HG03060 (cell line): Measurements from ENCODE around the gene ATP5IF1.

Source experiments
- ATAC-seq: cut with Tn5 transposase; IDR thresholded peaks from one replicate; pipeline ENCODE4 v1.9.1; 2021; ENCODE audit warnings: low read depth, moderate number of reproducible peaks; ENCODE audit not compliant: unreplicated experiment

ATP5IF1 gene

DNA sequence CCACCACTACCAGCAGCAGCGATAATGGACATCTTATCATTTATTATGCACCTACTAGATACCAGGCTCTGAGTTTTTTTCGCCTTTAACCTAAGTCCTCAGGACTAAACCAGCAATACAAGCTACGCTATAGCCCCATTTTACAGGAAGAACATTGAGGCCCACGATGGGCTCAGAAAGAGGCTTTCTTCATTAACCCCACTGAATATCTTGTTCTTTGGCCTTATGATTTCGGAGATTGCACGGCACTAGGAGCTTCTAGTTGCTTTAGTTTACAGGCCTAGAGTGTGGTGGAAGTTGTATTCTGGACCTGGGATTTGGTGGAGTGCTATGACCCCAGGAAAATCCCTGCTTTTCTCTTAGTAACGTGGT is 24.9 kb downstream of the ATP5IF1 start:
- ATAC-seq, result no peak

GRCh38 chr1:28264897-28265296 is 29.0 kb downstream of the ATP5IF1 start:
- no peak for ATAC-seq

DNA sequence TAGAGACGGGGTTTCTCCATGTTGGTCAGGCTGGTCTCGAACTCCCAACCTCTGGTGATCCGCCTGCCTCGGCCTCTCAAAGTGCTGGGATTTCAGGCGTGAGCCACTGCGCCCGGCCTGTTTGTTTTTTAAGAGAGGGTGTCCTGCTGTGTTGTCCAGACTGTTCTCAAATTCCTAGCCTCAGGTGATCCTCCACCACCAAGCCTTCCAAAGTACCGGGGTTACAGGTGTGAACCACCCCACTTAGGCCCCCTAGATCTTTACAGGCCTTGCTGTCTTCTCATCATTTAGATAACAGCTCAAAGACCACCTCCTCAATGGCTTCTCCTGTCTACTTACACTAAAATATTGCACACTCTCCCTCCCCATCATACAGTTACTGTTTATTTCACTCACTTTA is 29.7 kb downstream of the ATP5IF1 start:
- ATAC-seq, result no peak

GRCh38 chr1:28266920-28267322 is 31.0 kb downstream of the ATP5IF1 start:
- no peak for ATAC-seq

- no peak for ATAC-seq
Measured at GRCh38 chr1:28267633-28268032, 31.7 kb downstream of the ATP5IF1 start.

DNA sequence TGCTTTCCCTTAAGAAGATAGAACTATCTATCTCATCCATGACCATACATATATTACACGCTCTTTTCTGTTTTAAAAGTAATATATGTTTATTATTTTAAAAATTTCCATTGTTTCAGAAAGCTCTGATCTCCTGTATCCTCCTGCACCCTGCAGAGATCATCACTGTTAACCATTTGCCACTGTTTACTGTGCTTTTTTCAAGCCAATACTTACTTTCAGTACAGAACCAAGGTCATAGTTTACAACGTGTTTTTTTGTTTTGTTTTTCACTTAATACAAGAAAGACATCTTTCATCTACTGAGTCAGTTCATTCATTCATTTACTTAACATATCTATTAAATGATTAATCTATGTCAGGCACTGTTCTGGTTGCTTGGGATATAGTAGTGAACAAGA is 33.6 kb downstream of the ATP5IF1 start:
- no peak for ATAC-seq

DNA sequence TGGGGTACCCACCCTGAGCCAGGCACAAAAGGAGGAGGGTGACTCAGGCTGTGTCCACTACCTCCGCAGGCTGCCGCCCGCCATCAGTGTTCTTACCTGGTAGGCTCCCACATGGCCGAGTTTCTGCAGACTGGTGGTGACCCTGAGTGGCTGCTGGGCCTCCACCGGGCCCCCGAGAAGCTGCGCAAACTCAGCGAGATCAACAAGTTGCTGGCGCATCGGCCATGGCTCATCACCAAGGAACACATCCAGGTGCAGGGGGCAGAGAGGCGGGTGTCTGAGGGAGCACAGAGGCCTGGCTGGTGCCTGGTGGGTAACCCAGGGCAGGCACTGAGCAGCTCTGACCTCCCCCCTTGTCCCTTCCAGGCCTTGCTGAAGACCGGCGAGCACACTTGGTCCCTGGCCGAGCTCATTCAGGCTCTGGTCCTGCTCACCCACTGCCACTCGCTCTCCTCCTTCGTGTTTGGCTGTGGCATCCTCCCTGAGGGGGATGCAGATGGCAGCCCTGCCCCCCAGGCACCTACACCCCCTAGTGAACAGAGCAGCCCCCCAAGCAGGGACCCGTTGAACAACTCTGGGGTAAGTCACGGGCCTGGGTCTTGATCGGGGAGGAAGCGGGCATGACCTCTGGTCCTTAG is 36.4 kb downstream of the ATP5IF1 start:
- no peak for ATAC-seq

- no peak for ATAC-seq
Measured at GRCh38 chr1:28273216-28273860, 37.4 kb downstream of the ATP5IF1 start.

GRCh38 chr1:28278763-28279162 is 42.8 kb downstream of the ATP5IF1 start:
- ATAC-seq, result no peak

- no peak for ATAC-seq
Measured at GRCh38 chr1:28279721-28280120, 43.8 kb downstream of the ATP5IF1 start.

GRCh38 chr1:28280501-28280900 is 44.6 kb downstream of the ATP5IF1 start:
- no peak for ATAC-seq

- no peak for ATAC-seq
Measured at GRCh38 chr1:28280977-28281381, 45.1 kb downstream of the ATP5IF1 start.

DNA sequence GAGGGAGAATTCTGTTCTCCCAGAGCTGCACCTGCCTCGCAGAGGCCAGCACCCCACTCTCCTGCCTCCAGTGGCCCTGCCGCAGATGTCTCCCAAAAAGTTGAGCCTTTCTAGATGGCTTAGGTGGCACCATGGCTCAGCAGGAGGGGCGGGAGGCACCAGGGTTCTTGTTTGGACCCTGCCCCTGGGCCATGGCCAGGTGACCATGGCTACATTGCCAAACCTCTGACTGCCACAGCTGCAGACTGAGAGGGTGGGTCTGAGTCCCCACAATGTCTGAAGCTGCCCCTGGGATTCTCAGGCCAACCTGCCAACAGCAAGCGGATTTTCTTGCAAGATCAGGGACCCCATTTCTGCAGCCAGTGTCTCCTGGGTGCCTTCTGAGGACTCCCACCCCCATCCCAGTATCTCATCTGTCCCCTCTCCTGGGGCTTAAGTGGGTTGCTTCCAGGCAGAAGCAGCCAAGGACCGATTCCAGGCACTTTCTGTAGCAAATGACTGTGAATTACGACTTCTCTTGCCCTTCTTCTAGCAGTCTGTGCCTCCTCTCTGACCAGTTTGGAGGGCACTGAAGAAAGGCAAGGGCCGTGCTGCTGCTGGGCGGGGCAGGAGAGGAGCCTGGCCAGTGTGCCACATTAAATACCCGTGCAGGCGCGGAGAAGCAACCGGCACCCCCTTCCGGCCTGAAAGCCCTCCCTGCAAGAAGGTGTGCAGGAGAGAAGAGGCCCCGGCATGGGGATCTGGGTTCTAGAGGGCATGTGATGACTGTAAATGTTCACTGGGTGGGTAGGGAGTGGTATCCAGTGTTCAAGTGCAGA is 45.9 kb downstream of the ATP5IF1 start:
- no peak for ATAC-seq

DNA sequence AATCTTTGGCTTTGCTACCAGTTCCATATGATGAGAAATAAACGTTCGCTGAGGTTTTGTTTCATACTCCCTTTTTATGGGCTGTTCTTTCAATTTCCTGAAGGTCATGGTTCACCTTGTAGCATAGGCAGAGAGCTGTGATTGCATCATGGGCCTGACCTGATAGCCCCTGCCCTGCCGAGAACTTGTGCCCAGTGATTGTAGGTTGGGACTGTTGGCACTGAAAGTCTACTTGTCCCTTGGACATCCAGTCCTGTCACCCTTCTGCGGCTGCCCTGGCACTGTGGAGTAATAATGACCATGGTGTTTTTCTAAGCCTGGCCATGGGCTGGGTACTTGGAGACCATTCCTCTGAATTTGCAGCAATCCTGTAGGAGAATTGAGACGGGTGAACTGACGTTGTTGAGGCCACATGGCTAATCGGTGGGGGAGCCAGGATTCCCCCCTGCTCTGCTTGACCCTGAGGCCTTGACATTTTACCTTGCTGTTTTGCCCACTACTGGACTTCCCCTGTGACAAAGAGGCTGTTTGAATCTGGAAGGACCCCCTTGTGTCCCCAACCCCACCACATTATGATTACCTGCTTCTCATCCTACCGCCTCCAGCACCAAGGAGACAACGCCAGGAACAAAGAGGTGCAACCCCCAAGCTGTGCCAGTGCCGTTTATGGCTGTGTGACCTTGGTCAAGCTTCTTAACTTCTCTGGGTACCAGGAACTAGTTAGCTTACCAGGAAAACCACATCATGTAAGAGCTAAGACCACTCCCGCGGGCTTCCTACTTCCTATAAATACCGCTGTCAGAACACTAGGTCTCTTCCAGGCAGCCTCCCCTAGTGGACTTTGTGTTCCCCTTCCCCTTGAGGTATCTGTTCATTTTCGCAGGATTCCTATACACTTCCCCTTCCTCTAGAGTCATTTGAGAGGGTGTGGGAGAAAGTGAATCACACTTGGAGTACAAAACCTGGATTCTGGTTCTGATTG is 46.8 kb downstream of the ATP5IF1 start:
- ATAC-seq, result no peak

- ATAC-seq, result no peak
Measured at GRCh38 chr1:28286111-28286510, 50.2 kb downstream of the ATP5IF1 start.
